Karpas-422 (cell line): ENCODE results near the gene LRRC45. TPM values are rescaled to one million over a fixed set of nuclear protein-coding genes. Genes with fewer than 3 reads are reported as not detected.

ENCODE experiments used
- DNase-seq: peaks from one replicate; pipeline ENCODE4 v3.0.0-alpha.2; 2015
- H2AFZ ChIP-seq: fragments of 200-600 bp; sonication (generic); 2 replicates; pipeline ENCODE4 v1.6.1; 2014; ENCODE audit warnings: antibody characterized with exemption, low read length, mixed read lengths
- H3K27ac ChIP-seq: fragments of 200-600 bp; sonication (generic); 2 replicates; pipeline ENCODE4 v1.5.1; 2014; ENCODE audit warnings: mild to moderate bottlenecking, low read length, moderate library complexity
- H3K27me3 ChIP-seq: fragments of 200-600 bp; sonication (generic); 2 replicates; pipeline ENCODE4 v1.6.1; 2014; ENCODE audit warnings: low read length, mixed read lengths
- H3K36me3 ChIP-seq: fragments of 200-600 bp; sonication (generic); 2 replicates; pipeline ENCODE4 v1.6.1; 2014; ENCODE audit warnings: low read length, mixed read lengths; ENCODE audit not compliant: insufficient read depth
- H3K4me1 ChIP-seq: fragments of 200-600 bp; sonication (generic); 2 replicates; pipeline ENCODE4 v1.6.1; 2014; ENCODE audit warnings: mild to moderate bottlenecking, low read length, mixed read lengths
- H3K4me2 ChIP-seq: fragments of 200-600 bp; sonication (generic); 2 replicates; pipeline ENCODE4 v1.6.1; 2014; ENCODE audit warnings: low read length, low read depth, mild to moderate bottlenecking; ENCODE audit not compliant: poor library complexity, severe bottlenecking
- H3K4me3 ChIP-seq: fragments of 200-600 bp; sonication (generic); 2 replicates; pipeline ENCODE4 v1.5.1; 2014; ENCODE audit warnings: mild to moderate bottlenecking, antibody characterized with exemption, low read length, mixed read lengths
- H3K79me2 ChIP-seq: fragments of 200-600 bp; sonication (generic); 2 replicates; pipeline ENCODE4 v1.6.1; 2014; ENCODE audit warnings: mild to moderate bottlenecking, low read length, mixed read lengths
- H3K9ac ChIP-seq: fragments of 200-600 bp; sonication (generic); 2 replicates; pipeline ENCODE4 v1.6.0; 2014; ENCODE audit warnings: low read length
- H3K9me2 ChIP-seq: fragments of 200-600 bp; sonication (generic), shearing (Covaris generic); replicated peaks from 2 replicates; pipeline ENCODE4 v1.6.0; 2014; ENCODE audit warnings: mild to moderate bottlenecking, low read length, moderate library complexity; ENCODE audit not compliant: insufficient read depth
- H3K9me3 ChIP-seq: fragments of 300-700, 200-600 bp; sonication (generic); 2 replicates; pipeline ENCODE4 v1.6.1; 2014; ENCODE audit warnings: low read length, mixed read lengths
- H4K20me1 ChIP-seq: fragments of 200-600 bp; sonication (generic); 2 replicates; pipeline ENCODE4 v1.6.1; 2014; ENCODE audit warnings: mild to moderate bottlenecking, antibody characterized with exemption, low read length, low read depth; ENCODE audit not compliant: insufficient read depth
- total RNA-seq: library from RNA; depleted of rRNA; stranded (reverse); fragments of >200 nt; shearing (Covaris generic); gene quantifications from 2 replicates; pipeline ENCODE4 v1.2.3, GENCODE V29; 2014; ENCODE audit warnings: low replicate concordance

The LRRC45 gene
- total RNA-seq, 1 experiment from 2014 or later: 13.3 TPM

DNA sequence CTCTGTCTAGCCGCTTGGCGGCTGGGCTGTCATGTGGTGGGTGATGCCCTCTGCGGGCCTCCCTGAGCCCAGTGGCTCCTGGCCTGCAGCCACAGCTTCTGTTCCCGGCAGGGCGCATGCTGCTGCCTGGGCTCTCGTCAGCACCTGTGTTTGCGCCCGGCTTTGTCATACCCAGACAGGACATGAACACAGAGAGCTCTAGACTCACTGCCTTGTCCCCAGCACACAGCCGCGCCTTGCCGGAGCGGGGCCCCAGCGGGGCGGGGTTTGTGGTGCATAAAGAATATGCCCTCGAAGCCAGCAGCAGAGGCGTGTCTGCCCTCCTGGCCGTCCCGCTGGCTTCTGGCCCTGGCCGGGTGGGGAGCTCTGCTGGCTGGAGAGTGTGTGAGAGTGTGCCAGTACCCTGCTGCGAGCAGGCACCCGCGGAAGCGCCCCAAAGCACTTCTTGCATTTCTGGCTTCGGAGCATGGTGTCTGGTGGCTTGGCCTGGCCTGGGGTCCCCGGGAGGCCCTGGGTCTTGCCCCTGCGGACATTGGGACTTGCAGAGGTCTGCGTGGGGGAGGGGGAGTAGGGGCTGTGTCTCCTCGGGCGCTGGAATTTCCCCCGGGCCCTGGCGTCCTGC is 31.3 kb upstream of the LRRC45 start:
- Histone ChIP-seq H3K27ac (no peak overlapping the region), H3K36me3 (no peaks in the 10 kb centered on the region), H3K4me2 (no peak overlapping the region), H3K27me3 (no peaks in the 10 kb centered on the region), H3K9me3 (no peaks in the 10 kb centered on the region), H2AFZ (no peak overlapping the region), H3K9me2 (no peaks in the 10 kb centered on the region), H3K79me2 (no peaks in the 10 kb centered on the region), H3K4me1 (no peaks in the 10 kb centered on the region), H3K4me3 (no peak overlapping the region), H4K20me1 (no peaks in the 10 kb centered on the region), H3K9ac (no peak overlapping the region)
- no peak for DNase-seq

DNA sequence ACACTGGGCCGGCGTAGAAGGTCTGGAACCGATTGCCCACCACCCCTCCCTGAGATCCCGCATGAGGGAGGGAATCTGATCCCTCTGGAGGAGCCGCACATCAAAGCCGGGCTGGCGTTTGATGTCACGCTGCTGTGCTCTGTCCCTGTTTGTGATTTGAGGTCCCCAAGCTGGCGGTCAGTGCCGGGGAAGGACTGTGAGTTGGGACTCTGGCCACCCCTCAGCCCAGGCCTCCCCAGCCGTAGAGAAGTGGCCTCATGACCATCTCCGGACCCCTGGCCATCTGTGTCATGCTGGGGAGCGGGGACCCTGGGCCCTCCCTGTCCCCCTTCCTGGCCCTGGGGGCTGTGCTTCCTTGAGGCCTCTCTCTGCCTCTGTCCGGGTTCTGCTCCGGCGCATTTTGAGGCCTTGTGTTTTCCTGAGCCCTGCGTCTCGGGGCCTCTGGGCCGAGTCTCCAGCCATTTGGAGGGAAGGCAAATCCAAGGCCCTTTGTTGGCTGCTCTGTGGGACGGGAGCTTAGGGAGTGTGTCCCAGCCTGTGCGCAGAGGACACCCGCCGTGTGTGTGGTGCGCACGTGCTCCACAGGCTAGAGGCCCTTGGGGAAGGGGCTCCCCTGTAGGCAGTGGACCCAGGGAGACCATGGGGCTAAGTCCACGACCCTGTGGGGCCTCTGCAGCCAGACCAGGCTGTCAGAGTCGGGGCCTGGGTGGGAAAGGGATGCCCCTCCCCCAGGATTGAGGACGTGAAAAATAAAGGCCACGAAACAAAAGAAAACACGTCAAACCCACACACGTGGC is 30.6 kb upstream of the LRRC45 start:
- Histone ChIP-seq H4K20me1 (no peaks in the 10 kb centered on the region), H3K9me3 (no peaks in the 10 kb centered on the region), H3K27ac (no peak overlapping the region), H3K27me3 (no peaks in the 10 kb centered on the region), H3K4me2 (no peak overlapping the region), H3K36me3 (no peaks in the 10 kb centered on the region), H3K9me2 (no peaks in the 10 kb centered on the region), H3K4me3 (no peak overlapping the region), H2AFZ (no peak overlapping the region), H3K4me1 (no peaks in the 10 kb centered on the region), H3K79me2 (no peaks in the 10 kb centered on the region), H3K9ac (no peak overlapping the region)
- DNase-seq: no peak

DNA sequence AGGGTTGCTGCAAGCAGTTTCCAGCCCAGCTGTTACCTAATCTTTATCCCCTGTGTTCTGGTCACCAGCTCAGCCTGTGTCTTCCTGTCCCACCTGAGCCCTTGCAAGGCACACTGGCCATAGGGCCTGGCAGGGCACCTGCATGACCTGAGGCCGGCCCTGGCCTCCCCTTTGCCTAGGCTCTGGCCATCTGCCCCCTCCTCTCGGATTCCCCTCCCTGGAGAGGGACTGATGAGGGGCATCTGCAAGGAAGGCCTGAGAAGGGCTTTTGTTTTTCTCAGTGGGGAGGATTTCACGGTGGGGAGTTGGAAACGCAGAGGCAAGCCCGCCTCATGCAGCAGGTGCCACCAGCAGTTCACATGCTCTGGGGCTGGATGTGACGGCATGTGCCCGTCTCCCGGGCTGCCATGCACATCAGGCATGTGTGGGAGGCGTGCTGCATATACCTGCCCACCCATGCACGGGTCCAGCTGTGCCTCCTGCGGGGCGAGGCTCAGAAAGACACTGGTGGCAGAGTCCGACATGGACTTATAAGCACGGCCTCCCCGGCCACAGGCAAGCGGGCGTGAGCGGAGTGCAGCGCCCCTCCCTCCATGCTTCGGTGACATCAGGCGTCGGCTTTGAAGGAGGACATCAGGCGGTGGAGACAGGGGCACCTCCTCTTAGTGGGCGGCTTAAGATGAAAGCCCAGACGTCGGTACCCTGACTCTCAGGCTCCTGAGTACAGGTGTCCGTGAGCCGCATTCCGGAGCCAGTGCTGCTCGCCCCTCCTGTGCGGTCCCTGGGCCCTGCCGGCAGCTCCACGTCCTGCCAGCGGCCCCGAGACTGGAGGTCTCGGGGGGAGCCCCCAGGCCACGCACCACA is 29.1 kb upstream of the LRRC45 start:
- no peak overlapping the region for H3K4me2 ChIP-seq
- no peak overlapping the region for H2AFZ ChIP-seq
- H3K27ac ChIP-seq: no peak overlapping the region
- no peaks in the 10 kb centered on the region for H3K4me1 ChIP-seq
- H3K79me2 ChIP-seq: no peaks in the 10 kb centered on the region
- H3K9me3 ChIP-seq: no peaks in the 10 kb centered on the region
- no peak for DNase-seq
- no peak overlapping the region for H3K4me3 ChIP-seq
- no peaks in the 10 kb centered on the region for H4K20me1 ChIP-seq
- no peaks in the 10 kb centered on the region for H3K9me2 ChIP-seq
- H3K27me3 ChIP-seq: no peaks in the 10 kb centered on the region
- no peaks in the 10 kb centered on the region for H3K36me3 ChIP-seq
- H3K9ac ChIP-seq: no peak overlapping the region

GRCh38 chr17:81994593-81995462 is 28.3 kb upstream of the LRRC45 start:
- no peaks in the 10 kb centered on the region for H3K27me3 ChIP-seq
- H3K79me2 ChIP-seq: no peaks in the 10 kb centered on the region
- DNase-seq: no peak
- no peaks in the 10 kb centered on the region for H3K4me1 ChIP-seq
- no peaks in the 10 kb centered on the region for H3K36me3 ChIP-seq
- no peak overlapping the region for H3K4me2 ChIP-seq
- no peaks in the 10 kb centered on the region for H3K9me3 ChIP-seq
- no peak overlapping the region for H3K9ac ChIP-seq
- no peak overlapping the region for H3K27ac ChIP-seq
- H2AFZ ChIP-seq: no peak overlapping the region
- H4K20me1 ChIP-seq: no peaks in the 10 kb centered on the region
- no peak overlapping the region for H3K4me3 ChIP-seq
- H3K9me2 ChIP-seq: no peaks in the 10 kb centered on the region

GRCh38 chr17:81995463-81996231 is 27.5 kb upstream of the LRRC45 start:
- Histone ChIP-seq H3K9me2 (no peaks in the 10 kb centered on the region), H3K4me1 (no peaks in the 10 kb centered on the region), H3K4me3 (no peak overlapping the region), H3K9ac (no peak overlapping the region), H2AFZ (no peak overlapping the region), H3K27ac (no peak overlapping the region), H3K27me3 (no peaks in the 10 kb centered on the region), H4K20me1 (no peaks in the 10 kb centered on the region), H3K4me2 (no peak overlapping the region), H3K79me2 (no peaks in the 10 kb centered on the region), H3K36me3 (no peaks in the 10 kb centered on the region), H3K9me3 (no peaks in the 10 kb centered on the region)
- no peak for DNase-seq

DNA sequence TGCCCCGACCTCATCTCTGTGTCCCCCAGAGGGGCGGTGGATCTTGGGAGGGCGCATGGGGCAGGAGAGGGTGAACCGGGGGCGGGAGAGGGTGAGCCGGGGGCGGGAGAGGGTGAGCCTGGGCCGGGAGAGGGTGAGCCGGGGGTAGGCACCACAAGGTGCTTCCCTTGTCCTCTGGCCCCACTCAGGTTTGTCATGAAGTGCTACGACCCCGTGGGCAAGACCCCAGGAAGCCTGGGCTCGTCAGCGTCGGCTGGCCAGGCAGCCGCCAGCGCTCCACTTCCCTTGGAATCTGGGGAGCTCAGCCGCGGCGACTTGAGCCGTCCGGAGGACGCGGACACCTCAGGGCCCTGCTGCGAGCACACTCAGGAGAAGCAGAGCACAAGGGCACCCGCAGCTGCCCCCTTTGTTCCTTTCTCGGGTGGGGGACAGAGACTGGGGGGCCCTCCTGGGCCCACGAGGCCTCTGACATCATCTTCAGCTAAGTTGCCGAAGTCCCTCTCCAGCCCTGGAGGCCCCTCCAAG is 26.8 kb upstream of the LRRC45 start:
- DNase-seq: no peak
- H3K4me2 ChIP-seq: no peak overlapping the region
- H3K9me3 ChIP-seq: no peaks in the 10 kb centered on the region
- H3K27me3 ChIP-seq: no peaks in the 10 kb centered on the region
- H3K4me3 ChIP-seq: no peak overlapping the region
- no peak overlapping the region for H3K27ac ChIP-seq
- H3K9ac ChIP-seq: no peak overlapping the region
- no peaks in the 10 kb centered on the region for H3K36me3 ChIP-seq
- H2AFZ ChIP-seq: no peak overlapping the region
- H3K79me2 ChIP-seq: no peaks in the 10 kb centered on the region
- H4K20me1 ChIP-seq: no peaks in the 10 kb centered on the region
- H3K9me2 ChIP-seq: no peaks in the 10 kb centered on the region
- no peaks in the 10 kb centered on the region for H3K4me1 ChIP-seq

DNA sequence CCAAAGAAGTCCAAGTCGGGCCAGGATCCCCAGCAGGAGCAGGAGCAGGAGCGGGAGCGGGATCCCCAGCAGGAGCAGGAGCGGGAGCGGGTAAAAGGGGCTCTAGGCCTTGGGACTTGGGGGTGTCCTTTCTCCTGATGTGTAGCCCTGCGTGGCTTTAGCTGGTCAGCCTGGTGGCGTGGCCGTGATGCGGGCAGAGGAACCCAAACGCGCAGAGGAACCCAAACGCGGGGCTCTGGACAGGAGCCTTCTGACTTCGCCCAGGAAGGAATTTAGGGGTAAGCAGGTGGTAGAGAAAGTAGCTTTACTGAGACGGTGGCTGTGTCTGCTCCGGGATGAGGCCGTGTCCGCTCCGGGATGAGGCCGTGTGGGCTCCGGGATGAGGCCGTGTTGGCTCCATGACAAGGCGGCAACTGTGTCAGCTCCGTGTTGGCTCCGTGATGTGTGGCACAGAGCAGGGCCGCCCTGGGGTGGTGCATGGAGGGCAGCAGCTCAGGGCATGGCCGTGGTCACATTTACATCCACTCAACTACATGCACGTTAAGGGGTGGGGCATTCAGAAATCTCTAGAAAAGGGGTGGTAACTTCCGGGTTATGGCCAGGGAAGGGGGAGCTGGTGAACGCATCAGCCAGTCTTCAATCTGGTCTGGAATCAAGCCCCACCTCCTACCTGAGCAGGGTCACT is 26.2 kb upstream of the LRRC45 start:
- Histone ChIP-seq H4K20me1 (no peaks in the 10 kb centered on the region), H3K4me1 (no peaks in the 10 kb centered on the region), H3K79me2 (no peaks in the 10 kb centered on the region), H3K27me3 (no peaks in the 10 kb centered on the region), H3K4me3 (no peak overlapping the region), H3K27ac (no peak overlapping the region), H3K36me3 (no peaks in the 10 kb centered on the region), H2AFZ (no peak overlapping the region), H3K9me2 (no peaks in the 10 kb centered on the region), H3K9me3 (no peaks in the 10 kb centered on the region), H3K4me2 (no peak overlapping the region), H3K9ac (no peak overlapping the region)
- no peak for DNase-seq
